PC-9 (cell line): ENCODE measurements around the gene KRTAP15-1. TPM values are rescaled to one million over a fixed set of nuclear protein-coding genes. Genes with fewer than 3 reads are reported as not detected.

Source experiments
- BruUV-seq: library from RNA; stranded (reverse); fragments of 400-500 nt; replicated peaks from 2 replicates; lab custom pipeline; 2021; lab: Mats Ljungman, UMichigan
- CTCF ChIA-PET: fragments of 300-600 bp; sonication (Branson Sonifier 250); formaldehyde crosslinking; loops from one replicate; lab custom pipeline; 2022; ENCODE audit warnings: antibody characterized with exemption; lab: Charles Lee
- POLR2A ChIA-PET: fragments of 300-600 bp; sonication (Branson Sonifier 250); formaldehyde crosslinking; loops from one replicate; lab custom pipeline; 2022; ENCODE audit warnings: antibody characterized with exemption; ENCODE audit not compliant: unreplicated experiment; lab: Charles Lee
- DNase-seq, 2 experiments: peaks; one replicate each; pipeline versions ENCODE4 v3.0.0 to v3.0.0-alpha.2; 2015 to 2022; ENCODE audit warnings: mixed read lengths in 1 of 2
- H2AFZ ChIP-seq: fragments of 200-600 bp; sonication (generic); 2 replicates; pipeline ENCODE4 v1.8.1; 2017; ENCODE audit warnings: antibody characterized with exemption
- H3F3A ChIP-seq: fragments of 200-600 bp; sonication (generic); 2 replicates; pipeline ENCODE4 v1.8.1; 2017; ENCODE audit warnings: antibody characterized with exemption, mild to moderate bottlenecking, low read depth; ENCODE audit not compliant: insufficient read depth
- H3K27ac ChIP-seq: fragments of 200-600 bp; sonication (generic); 2 replicates; pipeline ENCODE4 v1.6.1; 2016; ENCODE audit warnings: mixed run types
- H3K27me3 ChIP-seq: fragments of 200-600 bp; sonication (generic); 2 replicates; pipeline ENCODE4 v1.6.1; 2016; ENCODE audit warnings: low read depth, mixed run types; ENCODE audit not compliant: insufficient read depth
- H3K36me3 ChIP-seq: fragments of 200-600 bp; sonication (generic); 2 replicates; pipeline ENCODE4 v1.6.1; 2016; ENCODE audit warnings: low read depth, mixed run types
- H3K4me1 ChIP-seq: fragments of 200-600 bp; sonication (generic); replicated peaks from 2 replicates; pipeline ENCODE4 v1.6.1; 2016; ENCODE audit warnings: mixed run types; ENCODE audit not compliant: insufficient read depth
- H3K4me2 ChIP-seq: fragments of 200-600 bp; sonication (generic); 2 replicates; pipeline ENCODE4 v1.6.1; 2017; ENCODE audit warnings: mixed run types
- H3K4me3 ChIP-seq: fragments of 200-600 bp; sonication (generic); 2 replicates; pipeline ENCODE4 v1.6.1; 2016; ENCODE audit warnings: mixed run types
- H3K79me2 ChIP-seq: fragments of 200-600 bp; sonication (generic); 2 replicates; pipeline ENCODE4 v1.6.1; 2017; ENCODE audit warnings: low read depth, mixed run types
- H3K9me2 ChIP-seq: fragments of 200-600 bp; sonication (generic); 2 replicates; pipeline ENCODE4 v1.8.1; 2017; ENCODE audit warnings: mild to moderate bottlenecking; ENCODE audit not compliant: insufficient read depth
- H3K9me3 ChIP-seq: fragments of 200-600 bp; sonication (generic); 2 replicates; pipeline ENCODE4 v1.8.1; 2016; ENCODE audit warnings: low read depth; ENCODE audit not compliant: insufficient read depth
- H4K20me1 ChIP-seq: fragments of 200-600 bp; sonication (generic); 2 replicates; pipeline ENCODE4 v1.8.1; 2017; ENCODE audit not compliant: insufficient read depth
- CTCF ChIP-seq: fragments of 200-600 bp; sonication (generic); conservative IDR thresholded peaks from 2 replicates; pipeline ENCODE4 v1.6.1; 2017; ENCODE audit warnings: mixed run types, antibody characterized with exemption, mild to moderate bottlenecking, moderate library complexity
- EZH2 ChIP-seq: fragments of 200-600 bp; sonication (generic); IDR thresholded peaks from 2 replicates; pipeline ENCODE4 v1.8.0; 2017; ENCODE audit warnings: antibody characterized with exemption, low read depth
- intact Hi-C: fragments of 100-400 bp; cut with micrococcal nuclease; formaldehyde crosslinking; loops from one replicate; pipeline ENCODE4 v1.10.0; 2022; ENCODE audit not compliant: unreplicated experiment
- total RNA-seq: library from RNA; stranded (reverse); gene quantifications from 2 replicates; pipeline ENCODE4 v1.2.3, GENCODE V29; 2021

Gene KRTAP15-1
- total RNA-seq, 1 experiment from 2014 or later = not detected

- no peak for DNase-seq
- Histone ChIP-seq H2AFZ (no peak within 1 kb of the TSS), H3K27ac (no peak within 1 kb of the TSS), H3K9me2 (no peaks in the 10 kb centered on the region), H3K9me3 (no peaks in the 10 kb centered on the region), H3K4me1 (no peaks in the 10 kb centered on the region), H3K36me3 (no peaks in the 10 kb centered on the region), H3K4me2 (no peak within 1 kb of the TSS), H3K27me3 (no peaks in the 10 kb centered on the region), H3K4me3 (no peak within 1 kb of the TSS), H3K79me2 (no peaks in the 10 kb centered on the region), H4K20me1 (no peaks in the 10 kb centered on the region), H3F3A (no peaks in the 10 kb centered on the region)
- POLR2A ChIA-PET = no interaction called here
- no TSS peak for BruUV-seq
- CTCF ChIA-PET = no interaction called here
- TF ChIP-seq CTCF (no peak), EZH2 (no peak)
- intact Hi-C loops = no loop called here
Observed at GRCh38 chr21:30480145-30480544, 40.1 kb downstream of the KRTAP15-1 start, which contains the start of gene KRTAP19-1. KRTAP19-1 (minus strand) TSS chr21:30480367; CDS start chr21:30480317, 50 bp downstream.

DNA sequence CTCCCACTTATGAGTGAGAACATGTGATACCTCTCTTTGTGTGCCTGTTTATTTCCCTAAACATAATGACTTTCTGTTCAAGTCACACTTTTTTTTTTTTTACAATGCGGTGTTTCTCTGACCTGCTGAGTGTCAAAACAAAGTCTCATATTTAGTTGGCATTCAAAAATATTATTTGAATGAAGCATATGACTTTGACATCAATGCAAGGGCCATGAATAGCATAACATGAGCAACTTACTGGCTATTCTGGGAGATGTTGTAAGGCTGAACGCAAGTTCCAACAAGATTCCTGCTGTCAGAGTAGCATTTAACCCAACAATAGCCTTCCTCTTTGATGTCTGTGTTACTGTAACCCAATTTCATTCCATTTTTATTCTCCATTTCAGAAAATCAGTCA is 42.1 kb downstream of the KRTAP15-1 start:
- TF ChIP-seq CTCF (no peak), EZH2 (no peak)
- BruUV-seq = no TSS peak
- Histone ChIP-seq H3K79me2 (no peaks in the 10 kb centered on the region), H3K4me2 (no peak overlapping the region), H3K27me3 (no peaks in the 10 kb centered on the region), H3F3A (no peaks in the 10 kb centered on the region), H4K20me1 (no peaks in the 10 kb centered on the region), H3K9me2 (no peaks in the 10 kb centered on the region), H3K9me3 (no peaks in the 10 kb centered on the region), H2AFZ (no peak overlapping the region), H3K4me3 (no peak overlapping the region), H3K4me1 (no peaks in the 10 kb centered on the region), H3K27ac (no peak overlapping the region), H3K36me3 (no peaks in the 10 kb centered on the region)
- CTCF ChIA-PET = no interaction called here
- intact Hi-C loops = no loop called here
- DNase-seq = no peak
- POLR2A ChIA-PET = no interaction called here

DNA sequence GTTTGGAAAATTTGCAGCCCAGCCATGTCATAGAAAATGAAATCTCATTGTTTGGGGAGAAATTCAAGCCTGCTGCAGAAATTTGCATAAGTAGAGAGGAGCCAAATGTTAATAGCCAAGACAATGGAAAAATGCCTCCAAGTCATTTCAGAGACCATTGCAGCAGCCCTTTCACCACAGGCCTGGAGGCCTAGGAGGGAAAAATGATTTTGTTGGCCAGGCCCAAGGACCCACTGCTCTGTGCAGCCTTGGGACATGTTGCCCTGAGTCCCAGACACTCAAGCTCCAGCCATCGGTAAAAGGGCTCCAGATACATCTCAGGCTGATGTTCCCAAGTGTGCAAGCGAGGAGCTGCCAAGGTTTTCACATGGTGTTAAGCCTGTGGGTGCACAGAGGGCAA is 46.1 kb downstream of the KRTAP15-1 start:
- no peak for DNase-seq
- H3K4me2 ChIP-seq = no peak overlapping the region
- H3K9me3 ChIP-seq = no peaks in the 10 kb centered on the region
- no peak overlapping the region for H2AFZ ChIP-seq
- H3K27me3 ChIP-seq = no peaks in the 10 kb centered on the region
- no peak for TF ChIP-seq EZH2
- TF ChIP-seq CTCF = no peak
- H4K20me1 ChIP-seq = no peaks in the 10 kb centered on the region
- no TSS peak for BruUV-seq
- no peaks in the 10 kb centered on the region for H3K79me2 ChIP-seq
- CTCF ChIA-PET = no interaction called here
- H3K27ac ChIP-seq = no peak overlapping the region
- no peak overlapping the region for H3K4me3 ChIP-seq
- POLR2A ChIA-PET = no interaction called here
- no peaks in the 10 kb centered on the region for H3F3A ChIP-seq
- intact Hi-C loops = no loop called here
- H3K4me1 ChIP-seq = no peaks in the 10 kb centered on the region
- H3K36me3 ChIP-seq = no peaks in the 10 kb centered on the region
- H3K9me2 ChIP-seq = no peaks in the 10 kb centered on the region
